Renal pelvis (tissue), 4 donors: ENCODE measurements around the gene SLC8A2. TPM values are rescaled to one million over a fixed set of nuclear protein-coding genes. Genes with fewer than 3 reads are reported as not detected.

Source experiments
- DNase-seq: peaks from one replicate; pipeline ENCODE4 v3.0.0-alpha.2; 2013
- polyA plus RNA-seq, 3 donors: library from polyadenylated mRNA; unstranded; fragments of 120-200 nt; gene quantifications; one replicate each; pipeline ENCODE4 v1.2.1, GENCODE V29; 2013; ENCODE audit not compliant: insufficient read length in 3 of 3

SLC8A2 gene
- polyA plus RNA-seq, 3 donors: 0.21 to 0.28 TPM; not detected in 1

GRCh38 chr19:47503130-47503825 is 31.6 kb upstream of the SLC8A2 start:
- DNase-seq: no peak

- no peak for DNase-seq
Observed at GRCh38 chr19:47499863-47500830, 28.5 kb upstream of the SLC8A2 start.

GRCh38 chr19:47499371-47499770 is 27.7 kb upstream of the SLC8A2 start:
- DNase-seq: no peak

- no peak for DNase-seq
Observed at GRCh38 chr19:47498561-47498960, 26.9 kb upstream of the SLC8A2 start.

- no peak for DNase-seq
Observed at GRCh38 chr19:47497821-47498520, 26.3 kb upstream of the SLC8A2 start.

- DNase-seq: no peak
Observed at GRCh38 chr19:47497050-47497766, 25.5 kb upstream of the SLC8A2 start.

GRCh38 chr19:47495478-47496372 is 24.0 kb upstream of the SLC8A2 start:
- no peak for DNase-seq

- DNase-seq: no peak
Observed at GRCh38 chr19:47494729-47495128, 23.0 kb upstream of the SLC8A2 start.

GRCh38 chr19:47494211-47494547 is 22.5 kb upstream of the SLC8A2 start:
- DNase-seq: no peak

GRCh38 chr19:47493378-47494210 is 21.9 kb upstream of the SLC8A2 start:
- no peak for DNase-seq

GRCh38 chr19:47492571-47493377 is 21.1 kb upstream of the SLC8A2 start:
- DNase-seq: no peak

- no peak for DNase-seq
Observed at GRCh38 chr19:47492137-47492533, 20.4 kb upstream of the SLC8A2 start.

GRCh38 chr19:47491358-47492136 is 19.9 kb upstream of the SLC8A2 start:
- no peak for DNase-seq

GRCh38 chr19:47490847-47491246 is 19.2 kb upstream of the SLC8A2 start:
- no peak for DNase-seq

GRCh38 chr19:47490031-47490430 is 18.3 kb upstream of the SLC8A2 start:
- DNase-seq: no peak

- DNase-seq: no peak
Observed at GRCh38 chr19:47489072-47489914, 17.6 kb upstream of the SLC8A2 start.
